Measurements from ENCODE around the gene USP32. TPM values are rescaled to one million over a fixed set of nuclear protein-coding genes. Genes with fewer than 3 reads are reported as not detected.
"Not testable (repeated sequence)": the region's sequence is repeated elsewhere in the genome, so short reads cannot be mapped to it uniquely, and the experiment has no call there.

The USP32 gene
- total RNA-seq, 1 experiment from 2014 or later = 62.9 TPM

GRCh38 chr17:60348616-60349015 lies 43.3 kb downstream of the USP32 start:
- BruUV-seq (replicated peaks) = no TSS peak
- POLR2A ChIA-PET = no interaction called here
- intact Hi-C loops (cut with micrococcal nuclease) = no loop called here
- H3K9me3 Mint-ChIP-seq (ENCODE audit: unreplicated experiment) = no peaks in the 10 kb centered on the region
- TF ChIP-seq, protein P1, sequence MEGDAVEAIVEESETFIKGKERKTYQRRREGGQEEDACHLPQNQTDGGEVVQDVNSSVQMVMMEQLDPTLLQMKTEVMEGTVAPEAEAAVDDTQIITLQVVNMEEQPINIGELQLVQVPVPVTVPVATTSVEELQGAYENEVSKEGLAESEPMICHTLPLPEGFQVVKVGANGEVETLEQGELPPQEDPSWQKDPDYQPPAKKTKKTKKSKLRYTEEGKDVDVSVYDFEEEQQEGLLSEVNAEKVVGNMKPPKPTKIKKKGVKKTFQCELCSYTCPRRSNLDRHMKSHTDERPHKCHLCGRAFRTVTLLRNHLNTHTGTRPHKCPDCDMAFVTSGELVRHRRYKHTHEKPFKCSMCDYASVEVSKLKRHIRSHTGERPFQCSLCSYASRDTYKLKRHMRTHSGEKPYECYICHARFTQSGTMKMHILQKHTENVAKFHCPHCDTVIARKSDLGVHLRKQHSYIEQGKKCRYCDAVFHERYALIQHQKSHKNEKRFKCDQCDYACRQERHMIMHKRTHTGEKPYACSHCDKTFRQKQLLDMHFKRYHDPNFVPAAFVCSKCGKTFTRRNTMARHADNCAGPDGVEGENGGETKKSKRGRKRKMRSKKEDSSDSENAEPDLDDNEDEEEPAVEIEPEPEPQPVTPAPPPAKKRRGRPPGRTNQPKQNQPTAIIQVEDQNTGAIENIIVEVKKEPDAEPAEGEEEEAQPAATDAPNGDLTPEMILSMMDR (IDR thresholded peaks at IDR 0.05; ENCODE audit: unreplicated experiment) = no peak
- H3K27ac Mint-ChIP-seq (ENCODE audit: low read depth, unreplicated experiment) = no peak overlapping the region
- no peak overlapping the region for H3K4me3 Mint-ChIP-seq (ENCODE audit: unreplicated experiment)
- H3K36me3 Mint-ChIP-seq (ENCODE audit: insufficient read depth, unreplicated experiment) = peaks cover 16% of the 10 kb centered on the region
- H3K4me1 Mint-ChIP-seq (ENCODE audit: insufficient read depth, unreplicated experiment) = peaks cover 6% of the 10 kb centered on the region
- no peaks in the 10 kb centered on the region for H3K27me3 Mint-ChIP-seq (ENCODE audit: insufficient read depth, unreplicated experiment)
- DNase-seq (ENCODE audit: unreplicated experiment) = no peak
- CTCF ChIA-PET = interaction anchor here (0.6 kb wide), 3 partner anchors 9 to 50 kb away, joined by 3 read pairs; no protein-coding TSS in a partner anchor

- TF ChIP-seq, protein P1 (IDR thresholded peaks at IDR 0.05; ENCODE audit: unreplicated experiment) = no peak
- no TSS peak for BruUV-seq (replicated peaks)
- Mint-ChIP-seq H3K9me3 (ENCODE audit: unreplicated experiment) (no peaks in the 10 kb centered on the region), H3K27ac (ENCODE audit: low read depth, unreplicated experiment) (no peak overlapping the region), H3K4me3 (ENCODE audit: unreplicated experiment) (no peak overlapping the region), H3K4me1 (ENCODE audit: insufficient read depth, unreplicated experiment) (no peaks in the 10 kb centered on the region), H3K27me3 (ENCODE audit: insufficient read depth, unreplicated experiment) (no peaks in the 10 kb centered on the region), H3K36me3 (ENCODE audit: insufficient read depth, unreplicated experiment) (peaks cover 46% of the 10 kb centered on the region)
- intact Hi-C loops (cut with micrococcal nuclease) = no loop called here
- ChIA-PET POLR2A (interaction anchor here (0.7 to 0.8 kb wide), 2 partner anchors 27 to 49 kb away, joined by 3 read pairs; no protein-coding TSS in a partner anchor), CTCF (no interaction called here)
- no peak for DNase-seq (ENCODE audit: unreplicated experiment)
Observed at GRCh38 chr17:60345233-60345632, 46.7 kb downstream of the USP32 start.

DNA sequence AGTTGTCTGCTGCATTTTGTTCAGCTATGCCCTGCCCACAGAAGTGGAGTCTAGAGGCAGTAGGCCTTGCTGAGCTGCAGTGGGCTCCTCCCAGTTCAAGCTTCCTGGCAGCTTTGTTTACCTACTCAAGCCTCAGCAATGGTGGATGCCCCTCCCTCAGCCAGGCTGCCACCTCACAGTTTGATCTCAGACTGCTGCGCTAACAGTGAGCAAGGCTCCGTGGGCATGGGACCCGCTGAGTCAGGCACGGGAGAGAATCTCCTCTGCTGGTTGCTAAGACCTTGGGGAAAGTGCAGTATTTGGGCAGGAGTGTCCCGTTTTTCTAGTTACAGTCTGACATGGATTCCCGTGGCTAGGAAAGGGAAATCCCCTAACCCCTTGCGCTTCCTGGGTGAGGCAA lies 49.4 kb downstream of the USP32 start:
- DNase-seq (ENCODE audit: unreplicated experiment); intact Hi-C loops (cut with micrococcal nuclease); H3K27me3 Mint-ChIP-seq (ENCODE audit: insufficient read depth, unreplicated experiment): not testable (repeated sequence)

GRCh38 chr17:60335289-60335688 lies 56.6 kb downstream of the USP32 start:
- TF ChIP-seq, protein P1 (IDR thresholded peaks at IDR 0.05; ENCODE audit: unreplicated experiment) = no peak
- Mint-ChIP-seq H3K4me1 (ENCODE audit: insufficient read depth, unreplicated experiment) (peaks cover 7% of the 10 kb centered on the region), H3K9me3 (ENCODE audit: unreplicated experiment) (no peaks in the 10 kb centered on the region), H3K27me3 (ENCODE audit: insufficient read depth, unreplicated experiment) (no peaks in the 10 kb centered on the region), H3K36me3 (ENCODE audit: insufficient read depth, unreplicated experiment) (peaks cover 23% of the 10 kb centered on the region), H3K27ac (ENCODE audit: low read depth, unreplicated experiment) (no peak overlapping the region), H3K4me3 (ENCODE audit: unreplicated experiment) (no peak overlapping the region)
- POLR2A ChIA-PET = no interaction called here
- no TSS peak for BruUV-seq (replicated peaks)
- CTCF ChIA-PET = no interaction called here
- no peak for DNase-seq (ENCODE audit: unreplicated experiment)
- intact Hi-C loops (cut with micrococcal nuclease) = no loop called here

More for the DNA sequence above, 49.4 kb downstream of the USP32 start:
- H3K27ac Mint-ChIP-seq (ENCODE audit: low read depth, unreplicated experiment); H3K4me3 Mint-ChIP-seq (ENCODE audit: unreplicated experiment); BruUV-seq (replicated peaks); H3K9me3 Mint-ChIP-seq (ENCODE audit: unreplicated experiment); H3K4me1 Mint-ChIP-seq (ENCODE audit: insufficient read depth, unreplicated experiment): not testable (repeated sequence)
- ChIA-PET POLR2A (interaction anchor here (0.9 kb wide), 1 partner anchor 13 kb away, joined by 3 read pairs; no protein-coding TSS in a partner anchor), CTCF (interaction anchor here (0.6 to 1.1 kb wide), 2 partner anchors 11 to 39 kb away, joined by 3 to 4 read pairs; no protein-coding TSS in a partner anchor)
- peaks cover 62% of the 10 kb centered on the region for H3K36me3 Mint-ChIP-seq (ENCODE audit: insufficient read depth, unreplicated experiment)

GRCh38 chr17:60333628-60334031 lies 58.3 kb downstream of the USP32 start:
- Mint-ChIP-seq H3K27me3 (ENCODE audit: insufficient read depth, unreplicated experiment) (no peaks in the 10 kb centered on the region), H3K4me1 (ENCODE audit: insufficient read depth, unreplicated experiment) (peaks cover 9% of the 10 kb centered on the region), H3K36me3 (ENCODE audit: insufficient read depth, unreplicated experiment) (peaks cover 18% of the 10 kb centered on the region), H3K4me3 (ENCODE audit: unreplicated experiment) (no peak overlapping the region), H3K9me3 (ENCODE audit: unreplicated experiment) (no peaks in the 10 kb centered on the region), H3K27ac (ENCODE audit: low read depth, unreplicated experiment) (no peak overlapping the region)
- POLR2A ChIA-PET = no interaction called here
- no peak for DNase-seq (ENCODE audit: unreplicated experiment)
- TF ChIP-seq, protein P1 (IDR thresholded peaks at IDR 0.05; ENCODE audit: unreplicated experiment) = no peak
- CTCF ChIA-PET = no interaction called here
- intact Hi-C loops (cut with micrococcal nuclease) = no loop called here
- no TSS peak for BruUV-seq (replicated peaks)

- CTCF ChIA-PET; H3K27ac Mint-ChIP-seq (ENCODE audit: low read depth, unreplicated experiment); POLR2A ChIA-PET: not testable (repeated sequence)
Observed at GRCh38 chr17:60333072-60333471, 58.9 kb downstream of the USP32 start.

More at GRCh38 chr17:60333072-60333471, 58.9 kb downstream of the USP32 start:
- peaks cover 13% of the 10 kb centered on the region for H3K36me3 Mint-ChIP-seq (ENCODE audit: insufficient read depth, unreplicated experiment)
- BruUV-seq (replicated peaks); H3K4me1 Mint-ChIP-seq (ENCODE audit: insufficient read depth, unreplicated experiment); H3K27me3 Mint-ChIP-seq (ENCODE audit: insufficient read depth, unreplicated experiment); DNase-seq (ENCODE audit: unreplicated experiment); H3K9me3 Mint-ChIP-seq (ENCODE audit: unreplicated experiment); H3K4me3 Mint-ChIP-seq (ENCODE audit: unreplicated experiment); intact Hi-C loops (cut with micrococcal nuclease): not testable (repeated sequence)
